WERI-Rb-1 (cell line): ENCODE data around the gene PRAF2.

Experiments used
- DNase-seq: peaks from one replicate; pipeline ENCODE4 v3.0.0-alpha.2; 2020
- H3K27ac ChIP-seq: fragments of 250-450 bp; sonication (Bioruptor Pico); 2 replicates; pipeline ENCODE4 v1.5.1; 2020; ENCODE audit warnings: mild to moderate bottlenecking, moderate library complexity
- H3K27me3 ChIP-seq: fragments of 250-450 bp; sonication (Bioruptor Pico); 2 replicates; pipeline ENCODE4 v1.5.1; 2021; ENCODE audit warnings: mild to moderate bottlenecking, low read depth, moderate library complexity; ENCODE audit not compliant: insufficient read depth, severe bottlenecking
- H3K36me3 ChIP-seq: fragments of 250-450 bp; sonication (Bioruptor Pico); 2 replicates; pipeline ENCODE4 v1.5.1; 2020; ENCODE audit warnings: mild to moderate bottlenecking, moderate library complexity
- H3K4me3 ChIP-seq: 2 replicates; pipeline ENCODE4 v1.5.1; 2011; ENCODE audit warnings: low read depth, mild to moderate bottlenecking, control low read depth, low read length
- H3K9me3 ChIP-seq: fragments of 250-450 bp; sonication (Bioruptor Pico); 2 replicates; pipeline ENCODE4 v1.5.1; 2021; ENCODE audit warnings: mild to moderate bottlenecking, moderate library complexity; ENCODE audit not compliant: severe bottlenecking
- CTCF ChIP-seq: IDR thresholded peaks from 2 replicates; pipeline ENCODE4 v1.5.1; 2011; ENCODE audit warnings: low read depth, mild to moderate bottlenecking, control low read depth, inconsistent platforms, low read length

PRAF2 gene

DNA sequence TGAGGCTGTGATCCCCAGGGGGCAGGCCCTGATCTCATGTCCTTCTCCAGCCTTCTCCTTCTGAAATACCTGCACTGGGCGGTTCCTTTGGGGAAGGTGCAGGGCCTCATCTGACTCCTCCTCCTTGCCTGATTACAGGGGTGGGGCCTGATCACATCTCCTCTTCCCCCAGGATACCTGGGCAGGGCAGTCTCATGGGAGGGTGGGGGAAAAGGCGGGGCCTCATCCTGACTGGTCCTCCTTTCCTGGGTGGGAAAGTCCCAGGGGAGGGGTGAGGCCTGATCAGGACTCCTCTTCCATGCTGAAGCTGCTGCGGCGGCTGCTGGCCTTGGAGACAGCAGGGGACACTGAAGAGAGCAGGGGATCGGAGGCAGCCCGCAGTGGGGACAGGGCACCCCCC is 43.9 kb downstream of the PRAF2 start:
- H3K27ac ChIP-seq = no peak overlapping the region
- no peaks in the 10 kb centered on the region for H3K9me3 ChIP-seq

More for the DNA sequence above, 43.9 kb downstream of the PRAF2 start:
- Histone ChIP-seq H3K4me3 (no peak overlapping the region), H3K27me3 (peaks cover 3% of the 10 kb centered on the region), H3K36me3 (peaks cover 2% of the 10 kb centered on the region; the same call in 1 of the 2 replicates)
- DNase-seq = no peak
- TF ChIP-seq CTCF = no peak
